Stimulated activated CD4-positive, alpha-beta T cell treated with anti-CD3 and anti-CD28 coated beads, TNF-alpha, amount 100 ng/mL, for 48 hours (primary cell): ENCODE measurements around the gene TSPY3.
"Not testable (repeated sequence)": the region's sequence is repeated elsewhere in the genome, so short reads cannot be mapped to it uniquely, and the experiment has no call there.

ENCODE experiments used
- DNase-seq, 3 donors: peaks; one replicate each; pipeline ENCODE4 v3.0.0-alpha.2; 2020; ENCODE audit warnings: low read depth in 3 of 3

Gene TSPY3

GRCh38 chrY:9398121-9398520 is at the start of gene TSPY3:
TSS of gene TSPY3 (plus strand) at chrY:9398421. CDS start at chrY:9398467, 46 bp downstream.
- not testable (repeated sequence) for DNase-seq

GRCh38 chrY:9357497-9357896 is 40.7 kb upstream of the TSPY3 start, which contains the start of gene TSPY8:
TSS of gene TSPY8 (plus strand) at chrY:9357797. CDS start at chrY:9357843, 46 bp downstream.
- DNase-seq = not testable (repeated sequence)

- not testable (repeated sequence) for DNase-seq
These were observed 1.7 kb upstream of the TSPY3 start for GRCh38 chrY:9396527-9396926.
